ENCODE measurements around the gene PARD6G.

DNA sequence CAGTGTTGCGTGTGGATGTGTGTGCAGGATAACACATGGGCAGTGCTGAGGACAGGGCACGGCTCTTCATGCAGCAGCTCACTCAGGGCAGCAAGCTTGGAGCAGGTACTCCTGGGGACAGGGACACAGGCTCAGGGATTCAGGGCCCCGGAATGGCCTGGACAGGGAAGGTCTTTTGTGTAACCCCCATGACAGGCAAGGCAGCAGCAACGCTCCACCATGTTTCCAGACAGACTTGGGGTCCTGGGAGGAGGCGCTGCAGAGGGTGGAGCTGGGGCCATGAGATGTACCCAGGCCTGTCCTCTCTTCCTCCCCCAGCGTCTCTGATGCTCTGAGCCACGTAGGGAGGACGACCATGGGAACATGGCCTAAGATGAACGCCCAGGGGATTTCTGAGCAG lies 80.0 kb downstream of the PARD6G start:
- TF ChIP-seq EZH2 (IDR thresholded peaks at IDR 0.05; ENCODE audit: insufficient read depth, poor library complexity, severe bottlenecking) (no peak), EZH2phosphoT487 (IDR thresholded peaks at IDR 0.05; ENCODE audit: insufficient read depth, low read depth) (no peak)

Data from GM23248 (cell line).